Measurements from ENCODE around the gene CEP250.
A peak's percentile ranks its signal among the peaks of the same experiment; 100 is the strongest.

The CEP250 gene, protein sequence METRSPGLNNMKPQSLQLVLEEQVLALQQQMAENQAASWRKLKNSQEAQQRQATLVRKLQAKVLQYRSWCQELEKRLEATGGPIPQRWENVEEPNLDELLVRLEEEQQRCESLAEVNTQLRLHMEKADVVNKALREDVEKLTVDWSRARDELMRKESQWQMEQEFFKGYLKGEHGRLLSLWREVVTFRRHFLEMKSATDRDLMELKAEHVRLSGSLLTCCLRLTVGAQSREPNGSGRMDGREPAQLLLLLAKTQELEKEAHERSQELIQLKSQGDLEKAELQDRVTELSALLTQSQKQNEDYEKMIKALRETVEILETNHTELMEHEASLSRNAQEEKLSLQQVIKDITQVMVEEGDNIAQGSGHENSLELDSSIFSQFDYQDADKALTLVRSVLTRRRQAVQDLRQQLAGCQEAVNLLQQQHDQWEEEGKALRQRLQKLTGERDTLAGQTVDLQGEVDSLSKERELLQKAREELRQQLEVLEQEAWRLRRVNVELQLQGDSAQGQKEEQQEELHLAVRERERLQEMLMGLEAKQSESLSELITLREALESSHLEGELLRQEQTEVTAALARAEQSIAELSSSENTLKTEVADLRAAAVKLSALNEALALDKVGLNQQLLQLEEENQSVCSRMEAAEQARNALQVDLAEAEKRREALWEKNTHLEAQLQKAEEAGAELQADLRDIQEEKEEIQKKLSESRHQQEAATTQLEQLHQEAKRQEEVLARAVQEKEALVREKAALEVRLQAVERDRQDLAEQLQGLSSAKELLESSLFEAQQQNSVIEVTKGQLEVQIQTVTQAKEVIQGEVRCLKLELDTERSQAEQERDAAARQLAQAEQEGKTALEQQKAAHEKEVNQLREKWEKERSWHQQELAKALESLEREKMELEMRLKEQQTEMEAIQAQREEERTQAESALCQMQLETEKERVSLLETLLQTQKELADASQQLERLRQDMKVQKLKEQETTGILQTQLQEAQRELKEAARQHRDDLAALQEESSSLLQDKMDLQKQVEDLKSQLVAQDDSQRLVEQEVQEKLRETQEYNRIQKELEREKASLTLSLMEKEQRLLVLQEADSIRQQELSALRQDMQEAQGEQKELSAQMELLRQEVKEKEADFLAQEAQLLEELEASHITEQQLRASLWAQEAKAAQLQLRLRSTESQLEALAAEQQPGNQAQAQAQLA (N-terminal part only)

DNA sequence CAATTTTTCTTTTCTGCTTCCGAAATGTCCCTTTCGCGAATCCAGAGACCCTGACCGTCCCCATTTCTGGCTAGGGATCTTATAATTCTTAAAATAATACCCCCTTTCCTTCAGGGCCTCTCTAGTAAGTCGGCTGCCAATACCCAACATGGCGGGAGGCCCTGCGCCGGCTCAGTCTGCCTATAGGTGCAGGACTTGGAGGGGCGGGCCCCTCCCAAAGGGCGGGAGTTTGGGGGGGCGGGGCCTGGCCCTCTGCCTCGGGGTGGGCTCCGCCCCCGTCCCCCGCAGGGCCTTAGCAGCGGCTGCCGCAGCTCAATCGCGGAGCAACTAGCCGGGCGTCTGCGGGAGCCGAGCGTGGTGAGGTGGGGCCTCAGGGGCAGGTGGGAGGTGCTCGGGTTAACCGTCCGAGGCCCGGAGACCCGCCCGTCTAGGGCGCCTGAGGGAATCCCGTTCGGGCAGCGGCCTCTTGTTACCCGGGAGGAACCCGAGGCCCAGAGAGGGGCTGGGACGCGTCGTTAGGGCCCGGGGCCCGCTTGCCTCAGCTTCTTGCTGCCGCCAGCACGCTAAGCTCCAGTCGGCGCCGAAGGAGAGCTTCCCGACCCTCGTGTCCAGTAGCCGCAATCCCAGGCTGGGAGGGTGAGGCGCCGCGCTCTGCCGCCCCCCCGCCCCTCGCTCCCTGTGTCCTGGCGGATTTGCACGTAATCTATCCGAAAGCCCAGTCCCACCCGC, at the start of gene CEP250:
Gene CEP250, plus strand, starts transcription at position 718 of the 729 bp plus-strand sequence. CDS start 6,770 bp downstream, outside the sequence.
- Histone ChIP-seq H3K4me1 (ENCODE audit: insufficient read depth, low read length) (peaks cover 5% of the 10 kb centered on the region; the same call in 1 of the 2 replicates), H3K36me3 (ENCODE audit: insufficient read depth, low read length) (peaks cover 4% of the 10 kb centered on the region; the same call in 1 of the 2 replicates), H3K9me3 (ENCODE audit: control insufficient read depth, insufficient read depth, low read length) (no peaks in the 10 kb centered on the region), H3K9ac (ENCODE audit: low read depth, low read length) (peak within 1 kb of the TSS; percentile 100)

DNA sequence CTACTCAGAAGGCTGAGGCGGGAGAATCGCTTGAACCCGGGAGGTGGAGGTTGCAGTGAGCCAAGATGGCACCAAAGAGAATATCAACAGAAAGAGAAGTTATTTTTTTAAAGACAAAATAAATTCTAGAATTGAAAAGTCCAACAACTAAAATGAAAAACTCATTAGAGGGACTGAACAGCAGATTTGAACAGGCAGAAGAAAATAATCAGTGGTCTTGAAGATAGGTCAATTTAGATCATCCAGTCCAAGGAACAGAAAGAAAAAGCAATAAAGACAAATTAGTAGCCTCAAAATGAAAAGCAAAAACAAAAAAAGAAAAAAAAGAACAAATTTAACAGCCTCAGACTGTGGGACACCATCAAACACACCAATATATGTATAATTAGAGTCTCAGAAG, 49.6 kb upstream of the CEP250 start:
- Histone ChIP-seq H3K36me3 (ENCODE audit: insufficient read depth, low read length) (peaks cover 4% of the 10 kb centered on the region), H3K9me3 (ENCODE audit: control insufficient read depth, insufficient read depth, low read length) (no peaks in the 10 kb centered on the region)

DNA sequence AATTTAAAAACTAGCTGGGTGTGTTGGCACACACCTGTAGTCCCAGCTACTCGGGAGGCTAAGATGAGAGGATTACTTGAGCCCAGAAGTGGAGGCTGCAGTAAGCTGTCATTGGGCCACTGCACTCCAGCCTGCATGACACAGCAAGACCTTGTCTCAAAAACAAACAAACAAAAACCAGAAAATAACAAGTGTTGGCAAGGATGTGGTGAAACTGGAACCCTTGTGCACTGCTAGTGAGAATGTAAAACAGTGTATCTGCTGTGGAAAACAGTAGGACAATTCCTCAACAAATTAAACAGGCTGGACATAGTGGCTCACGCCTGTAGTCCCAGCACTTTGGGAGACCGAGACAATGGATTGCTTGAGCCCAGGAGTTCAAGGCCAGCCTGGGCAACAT, 47.1 kb upstream of the CEP250 start:
- peaks cover 4% of the 10 kb centered on the region for H3K36me3 ChIP-seq (ENCODE audit: insufficient read depth, low read length)
- peaks cover 6% of the 10 kb centered on the region; the same call in 1 of the 2 replicates for H3K4me1 ChIP-seq (ENCODE audit: insufficient read depth, low read length)
- H3K9me3 ChIP-seq (ENCODE audit: control insufficient read depth, insufficient read depth, low read length): no peaks in the 10 kb centered on the region

More for the DNA sequence above, 49.6 kb upstream of the CEP250 start:
- H3K4me1 ChIP-seq (ENCODE audit: insufficient read depth, low read length): 0 out of 2 replicates have a peak, but pooled peaks cover 2% of the 10 kb centered on the region
- H3K9ac ChIP-seq (ENCODE audit: low read depth, low read length): no peak overlapping the region

DNA sequence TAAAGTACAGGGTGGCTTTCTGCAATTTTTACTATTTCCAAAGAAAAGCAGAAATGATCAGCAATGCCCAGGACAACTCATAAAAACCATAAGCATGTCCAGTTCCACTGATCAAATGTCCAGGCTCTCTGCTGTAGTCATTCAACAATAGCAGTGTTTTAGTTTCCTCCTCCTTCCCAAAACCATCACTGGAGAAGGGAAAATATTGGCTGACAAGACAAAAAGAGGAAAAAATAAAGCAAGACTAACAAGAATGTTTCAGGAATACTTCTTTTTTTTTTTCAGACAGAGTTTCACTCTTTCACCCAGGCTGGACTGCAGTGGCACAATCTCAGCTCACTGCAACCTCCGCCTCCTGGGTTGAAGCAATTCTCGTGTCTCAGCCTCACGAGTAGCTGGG, 45.9 kb upstream of the CEP250 start:
- peaks cover 4% of the 10 kb centered on the region for H3K36me3 ChIP-seq (ENCODE audit: insufficient read depth, low read length)
- peaks cover 6% of the 10 kb centered on the region; the same call in 1 of the 2 replicates for H3K4me1 ChIP-seq (ENCODE audit: insufficient read depth, low read length)
- H3K9me3 ChIP-seq (ENCODE audit: control insufficient read depth, insufficient read depth, low read length): no peaks in the 10 kb centered on the region
- H3K9ac ChIP-seq (ENCODE audit: low read depth, low read length): no peak overlapping the region

More for the DNA sequence above, 47.1 kb upstream of the CEP250 start:
- no peak overlapping the region for H3K9ac ChIP-seq (ENCODE audit: low read depth, low read length)

DNA sequence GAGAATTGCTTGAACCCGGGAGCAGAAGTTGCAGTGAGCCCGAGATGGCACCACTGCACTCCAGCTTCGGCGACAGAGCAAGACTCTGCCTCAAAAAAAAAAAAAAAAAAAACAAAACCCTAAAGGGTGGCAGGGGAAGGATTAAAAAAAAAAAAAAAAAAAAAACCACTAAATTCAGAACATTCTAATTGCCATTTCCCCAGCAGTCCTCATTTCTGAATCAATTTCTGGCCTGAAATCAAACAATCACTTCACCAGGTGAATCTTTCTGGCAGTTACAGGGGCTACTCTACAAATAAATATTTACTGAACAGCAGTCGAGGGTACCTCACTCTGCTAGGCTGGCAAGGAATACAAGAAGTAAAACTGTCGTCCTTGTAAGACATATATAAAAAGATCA, 44.8 kb upstream of the CEP250 start:
- H3K36me3 ChIP-seq (ENCODE audit: insufficient read depth, low read length): peaks cover 4% of the 10 kb centered on the region
- H3K4me1 ChIP-seq (ENCODE audit: insufficient read depth, low read length): peaks cover 6% of the 10 kb centered on the region; the same call in 1 of the 2 replicates
- H3K9me3 ChIP-seq (ENCODE audit: control insufficient read depth, insufficient read depth, low read length): no peaks in the 10 kb centered on the region
- H3K9ac ChIP-seq (ENCODE audit: low read depth, low read length): peak overlapping the region; percentile 71; the same call in 1 of the 2 replicates

DNA sequence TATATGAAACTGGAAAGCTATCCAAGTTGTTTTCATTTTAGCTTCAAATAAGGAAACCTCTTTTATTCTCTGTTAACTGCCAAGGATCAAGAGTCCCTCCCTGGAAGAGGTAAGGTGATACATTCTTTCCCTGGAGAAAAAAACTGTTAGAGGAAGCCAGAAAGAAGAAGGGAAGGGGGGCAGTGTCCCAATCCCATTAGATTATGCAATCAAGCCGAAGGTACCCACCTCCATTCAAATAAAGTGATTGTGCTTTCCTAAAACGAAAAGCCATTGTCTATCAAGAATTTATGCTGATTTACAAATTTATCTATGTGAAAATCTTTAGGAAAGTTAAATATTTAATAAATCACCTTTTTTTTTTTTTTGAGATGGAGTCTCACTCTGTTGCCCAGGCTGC, 34.1 kb upstream of the CEP250 start:
- H3K36me3 ChIP-seq (ENCODE audit: insufficient read depth, low read length): no peaks in the 10 kb centered on the region
- H3K9me3 ChIP-seq (ENCODE audit: control insufficient read depth, insufficient read depth, low read length): no peaks in the 10 kb centered on the region
- no peak overlapping the region for H3K9ac ChIP-seq (ENCODE audit: low read depth, low read length)
- H3K4me1 ChIP-seq (ENCODE audit: insufficient read depth, low read length): no peaks in the 10 kb centered on the region

DNA sequence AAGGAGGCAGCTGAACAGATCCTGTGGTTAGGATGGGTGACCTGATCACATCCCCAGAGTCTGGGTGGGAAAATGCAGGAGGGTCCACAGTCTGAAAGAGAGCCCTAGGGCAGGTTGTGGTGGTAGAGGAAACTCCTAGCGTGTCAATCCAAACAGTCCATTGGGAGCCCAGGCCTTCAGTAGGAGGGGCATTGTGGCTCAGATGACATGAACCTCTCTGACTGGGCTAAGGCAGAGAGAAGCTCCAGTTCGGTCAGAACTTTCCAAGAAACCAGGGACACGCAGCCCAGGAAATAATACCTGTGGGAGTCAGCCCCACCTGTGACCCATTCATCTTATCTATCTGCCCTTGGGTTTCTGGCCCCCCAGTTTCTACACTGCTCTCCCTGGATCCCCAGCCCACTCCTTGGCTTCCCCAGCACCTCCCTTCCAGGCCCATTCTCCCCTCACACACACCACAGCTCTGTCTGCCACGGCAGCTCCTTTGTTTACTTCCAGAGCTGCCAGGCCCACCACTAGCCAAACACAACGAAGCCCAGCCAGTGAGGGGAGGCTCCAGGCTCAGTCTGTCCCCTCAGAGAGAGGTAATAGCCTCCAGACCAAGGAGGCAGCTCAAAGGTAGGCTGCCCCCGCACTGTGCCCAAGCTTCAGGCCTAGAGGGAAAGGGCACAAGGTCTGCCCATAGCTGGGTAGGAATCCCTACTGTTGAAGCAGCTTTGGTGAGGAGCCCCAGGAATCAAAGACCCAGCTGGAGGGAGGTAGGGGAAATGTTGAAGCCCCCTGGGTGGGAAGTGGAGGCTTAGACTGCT, 23.6 kb upstream of the CEP250 start:
- H3K36me3 ChIP-seq (ENCODE audit: insufficient read depth, low read length): no peaks in the 10 kb centered on the region
- H3K4me1 ChIP-seq (ENCODE audit: insufficient read depth, low read length): peaks cover 10% of the 10 kb centered on the region
- H3K9me3 ChIP-seq (ENCODE audit: control insufficient read depth, insufficient read depth, low read length): no peaks in the 10 kb centered on the region
- no peak overlapping the region for H3K9ac ChIP-seq (ENCODE audit: low read depth, low read length)

DNA sequence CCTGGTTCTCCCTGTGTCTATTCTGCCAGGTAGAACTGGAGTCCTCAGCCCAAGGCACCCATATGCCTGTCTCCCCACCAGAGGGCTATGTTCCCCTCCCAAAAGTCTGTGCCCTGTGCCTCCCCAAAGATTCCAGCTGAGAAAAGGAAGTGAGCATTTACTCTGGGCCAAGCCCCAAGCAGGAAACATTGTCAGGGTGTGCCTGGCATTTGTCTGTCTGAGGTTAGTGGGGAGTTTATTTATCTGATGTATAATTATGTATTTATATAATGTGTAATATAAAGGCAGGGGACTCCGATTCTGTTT, 23.0 kb upstream of the CEP250 start:
- H3K9me3 ChIP-seq (ENCODE audit: control insufficient read depth, insufficient read depth, low read length): no peaks in the 10 kb centered on the region
- H3K9ac ChIP-seq (ENCODE audit: low read depth, low read length): no peak overlapping the region
- H3K4me1 ChIP-seq (ENCODE audit: insufficient read depth, low read length): peaks cover 10% of the 10 kb centered on the region
- H3K36me3 ChIP-seq (ENCODE audit: insufficient read depth, low read length): no peaks in the 10 kb centered on the region

DNA sequence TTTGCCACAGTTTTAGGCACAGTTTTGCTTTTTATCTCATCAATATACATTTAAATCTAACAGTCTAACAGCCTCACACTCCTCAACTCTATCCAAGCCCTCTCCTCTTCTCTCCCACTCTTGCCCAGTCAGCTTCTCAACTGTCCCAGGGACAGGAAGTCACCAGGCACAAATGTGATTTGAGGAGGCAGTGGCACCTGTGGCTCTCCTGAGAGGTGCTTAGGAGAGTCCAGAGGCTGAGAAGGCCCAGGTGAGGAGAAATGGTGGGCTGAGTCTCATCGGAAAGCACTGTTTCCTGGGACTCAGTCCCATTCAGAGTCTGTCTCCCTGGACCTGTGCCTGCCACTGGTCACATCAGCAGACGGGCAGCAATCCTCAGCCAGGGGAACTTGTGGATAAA, 22.1 kb upstream of the CEP250 start:
- Histone ChIP-seq H3K9ac (ENCODE audit: low read depth, low read length) (no peak overlapping the region), H3K9me3 (ENCODE audit: control insufficient read depth, insufficient read depth, low read length) (no peaks in the 10 kb centered on the region), H3K36me3 (ENCODE audit: insufficient read depth, low read length) (no peaks in the 10 kb centered on the region), H3K4me1 (ENCODE audit: insufficient read depth, low read length) (peaks cover 14% of the 10 kb centered on the region)

DNA sequence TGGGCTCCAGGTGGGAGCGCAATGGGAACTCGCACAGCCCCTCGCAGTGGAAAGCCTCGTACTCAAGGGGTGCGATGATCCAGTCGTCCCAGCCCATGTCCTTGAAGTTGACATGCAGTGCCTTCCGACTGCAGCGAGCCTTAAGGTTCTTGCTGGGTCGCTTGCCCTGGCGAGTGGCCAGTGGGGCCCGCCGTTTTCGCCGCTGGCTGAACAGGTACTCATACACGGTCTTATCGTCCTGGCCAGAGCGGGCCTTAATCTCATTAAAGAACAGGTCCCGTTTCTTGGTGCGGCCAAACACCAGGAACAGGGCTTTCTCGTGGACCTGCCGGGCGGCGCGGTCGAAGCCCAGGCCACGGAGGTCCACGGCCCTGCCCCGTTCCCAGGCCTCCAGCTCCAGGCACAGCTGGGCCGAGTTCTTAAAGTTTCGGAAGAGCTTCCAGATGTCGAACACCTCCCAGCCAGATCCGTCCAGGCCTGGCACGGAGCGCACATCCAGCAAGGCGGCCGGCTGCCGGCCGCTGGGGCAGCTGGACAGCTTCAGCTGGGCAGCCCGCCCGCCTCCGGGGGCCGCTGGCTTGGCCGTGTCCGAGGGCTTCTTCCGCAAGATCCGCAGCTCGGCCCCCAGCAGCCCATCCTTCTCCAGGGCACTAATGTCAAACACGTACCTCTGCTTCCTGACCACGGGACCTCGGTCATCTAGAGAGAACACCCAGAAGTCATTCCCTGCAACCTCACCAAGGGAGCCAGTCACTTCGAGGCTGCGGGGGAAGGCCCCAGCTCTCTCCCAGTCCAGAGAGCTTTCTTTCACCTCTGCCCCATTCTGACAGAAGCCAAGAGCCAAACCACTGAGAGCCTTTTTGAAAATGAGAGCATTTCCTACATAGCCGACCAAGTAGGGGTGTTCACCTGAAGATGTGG, 21.1 kb upstream of the CEP250 start:
- no peaks in the 10 kb centered on the region for H3K36me3 ChIP-seq (ENCODE audit: insufficient read depth, low read length)
- peaks cover 18% of the 10 kb centered on the region for H3K4me1 ChIP-seq (ENCODE audit: insufficient read depth, low read length)
- no peaks in the 10 kb centered on the region for H3K9me3 ChIP-seq (ENCODE audit: control insufficient read depth, insufficient read depth, low read length)
- no peak overlapping the region for H3K9ac ChIP-seq (ENCODE audit: low read depth, low read length)

DNA sequence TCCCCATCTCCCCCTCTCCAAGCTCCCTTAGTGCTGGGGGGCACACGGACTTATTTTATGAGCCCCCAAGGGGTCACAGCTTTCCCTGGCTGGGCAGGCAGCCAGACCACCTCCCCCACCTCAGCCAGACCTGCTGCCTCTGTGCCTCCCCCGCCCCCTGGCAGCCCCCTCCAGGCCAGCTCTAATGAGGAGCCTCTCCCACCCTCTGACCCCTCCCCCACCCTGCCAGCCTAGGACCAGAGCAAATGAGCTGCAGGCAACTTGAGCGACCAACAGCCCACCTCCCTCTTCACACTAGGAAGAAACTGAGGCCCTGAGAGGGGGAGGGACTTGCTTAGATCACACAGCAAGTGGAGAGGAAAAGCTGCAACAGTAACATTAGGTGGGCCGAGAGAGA, 19.2 kb upstream of the CEP250 start:
- Histone ChIP-seq H3K36me3 (ENCODE audit: insufficient read depth, low read length) (no peaks in the 10 kb centered on the region), H3K9ac (ENCODE audit: low read depth, low read length) (no peak overlapping the region), H3K4me1 (ENCODE audit: insufficient read depth, low read length) (peaks cover 18% of the 10 kb centered on the region), H3K9me3 (ENCODE audit: control insufficient read depth, insufficient read depth, low read length) (no peaks in the 10 kb centered on the region)

DNA sequence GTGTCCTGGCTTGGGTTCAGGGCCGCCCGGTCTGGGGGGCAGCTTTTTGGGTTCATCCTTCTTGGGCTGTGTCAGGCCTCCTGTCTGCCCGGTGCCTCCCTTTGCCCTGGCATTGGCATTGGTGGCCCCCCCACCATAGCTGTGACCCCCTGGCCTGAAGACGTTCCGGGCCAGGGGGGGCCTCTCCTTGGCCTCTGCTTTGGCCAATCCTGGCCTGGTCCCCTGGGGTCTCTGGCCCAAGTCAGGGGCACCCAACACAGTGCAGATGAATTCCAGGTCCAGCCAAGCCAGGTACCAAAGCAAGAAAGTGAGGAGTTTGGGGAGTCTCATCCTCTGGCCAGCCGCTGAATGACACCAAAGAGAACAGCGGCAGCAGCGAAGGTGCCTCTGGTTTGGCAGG, 17.8 kb upstream of the CEP250 start:
- Histone ChIP-seq H3K4me1 (ENCODE audit: insufficient read depth, low read length) (peaks cover 18% of the 10 kb centered on the region), H3K9me3 (ENCODE audit: control insufficient read depth, insufficient read depth, low read length) (no peaks in the 10 kb centered on the region), H3K9ac (ENCODE audit: low read depth, low read length) (no peak overlapping the region), H3K36me3 (ENCODE audit: insufficient read depth, low read length) (no peaks in the 10 kb centered on the region)
